NT2/D1 (cell line): Measurements from ENCODE around the gene ATP1B1.

Source experiments
- YY1 ChIP-seq: IDR thresholded peaks from 2 replicates; pipeline ENCODE4 v1.6.1; 2011; ENCODE audit not compliant: insufficient read length, insufficient read depth
- ZNF274 ChIP-seq: IDR thresholded peaks from 2 replicates; pipeline ENCODE4 v1.6.1; 2011; ENCODE audit warnings: mild to moderate bottlenecking, low read depth, low read length

DNA sequence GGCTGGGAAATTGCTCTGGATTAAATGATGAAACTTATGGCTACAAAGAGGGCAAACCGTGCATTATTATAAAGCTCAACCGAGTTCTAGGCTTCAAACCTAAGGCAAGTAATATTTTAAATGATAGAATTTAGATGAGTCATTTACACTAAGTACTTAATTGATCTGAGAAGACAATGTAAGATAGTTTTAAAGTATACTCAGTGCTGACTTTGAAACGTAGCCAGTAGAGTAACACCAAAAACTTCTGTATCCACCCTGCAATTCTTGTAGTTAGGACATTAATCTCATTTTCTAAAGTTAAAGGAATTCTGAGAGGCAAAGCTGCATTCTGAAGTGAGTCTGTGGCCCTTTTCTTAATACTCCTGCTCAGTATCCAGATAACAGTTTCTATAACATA, 20.8 kb downstream of the ATP1B1 start:
- TF ChIP-seq YY1 (no peak), ZNF274 (no peak)
